Vagina (tissue), 2 donors: ENCODE measurements around the gene KLK2.

Source experiments
- CTCF ChIP-seq, 3 experiments: fragments of 450-650 bp in 2 of 3; fragments of 200-600 bp in 1 of 3; sonication (generic) in 1 of 3; IDR thresholded peaks; one replicate each; pipeline ENCODE4 v1.5.1; 2017 to 2019; ENCODE audit warnings: antibody characterized with exemption in 3 of 3, mild to moderate bottlenecking in 2 of 3, moderate library complexity in 2 of 3
- POLR2A ChIP-seq, 2 donors: fragments of 450-650 bp; IDR thresholded peaks; one replicate each; pipeline ENCODE4 v1.6.1; 2017; ENCODE audit warnings: antibody characterized with exemption in 2 of 2, mild to moderate bottlenecking in 2 of 2, moderate library complexity in 2 of 2
- POLR2AphosphoS5 ChIP-seq, 2 donors: sonication (generic); formaldehyde crosslinking; IDR thresholded peaks; one replicate each; pipeline ENCODE4 v1.9.0; 2017; ENCODE audit warnings: antibody characterized with exemption in 2 of 2, mild to moderate bottlenecking in 2 of 2, low read depth in 1 of 2; ENCODE audit not compliant: insufficient read depth in 1 of 2

GRCh38 chr19:50910722-50911121 lies 37.5 kb downstream of the KLK2 start:
- TF ChIP-seq CTCF (IDR thresholded peaks at IDR 0.05): no peak
- TF ChIP-seq POLR2A (IDR thresholded peaks at IDR 0.05): no peak
- TF ChIP-seq POLR2AphosphoS5 (IDR thresholded peaks at IDR 0.05; ENCODE audit: insufficient read depth in 1 of 2, low read depth in 1 of 2): no peak
